Suppressor macrophage treated with lipopolysaccharide for 1 hour (primary cell): ENCODE measurements around the gene SCT.

ENCODE experiments used
- DNase-seq, 3 donors: peaks; one replicate each; pipeline ENCODE4 v3.0.0-alpha.2; 2020 to 2022

The SCT gene

GRCh38 chr11:608791-609251, 18.2 kb downstream of the SCT start:
- no peak for DNase-seq

DNA sequence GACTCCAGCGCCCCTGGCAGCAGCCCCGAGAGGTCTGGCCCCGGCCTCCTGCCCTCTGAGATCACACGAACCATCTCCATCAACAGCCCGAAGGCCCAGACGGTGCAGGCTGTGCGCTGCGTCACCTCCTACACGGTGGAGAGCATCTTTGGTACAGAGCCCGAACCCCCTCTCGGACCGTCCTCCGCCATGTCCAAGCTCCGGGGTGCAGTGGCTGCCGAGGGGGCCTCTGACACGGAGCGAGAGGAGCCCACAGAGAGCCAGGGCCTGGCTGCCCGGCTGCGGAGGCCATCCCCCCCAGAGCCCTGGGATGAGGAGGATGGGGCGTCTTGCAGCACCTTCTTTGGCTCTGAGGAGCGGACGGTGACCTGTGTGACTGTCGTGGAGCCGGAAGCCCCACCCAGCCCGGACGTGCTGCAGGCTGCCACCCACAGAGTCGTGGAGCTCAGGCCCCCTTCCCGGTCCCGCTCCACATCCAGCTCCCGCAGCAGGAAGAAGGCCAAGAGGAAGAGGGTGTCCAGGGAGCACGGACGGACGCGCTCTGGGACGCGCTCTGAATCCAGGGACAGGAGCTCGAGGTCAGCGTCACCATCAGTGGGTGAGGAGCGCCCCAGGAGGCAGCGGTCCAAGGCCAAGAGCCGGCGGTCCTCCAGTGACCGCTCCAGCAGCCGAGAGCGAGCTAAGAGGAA, 18.9 kb downstream of the SCT start:
- DNase-seq: no peak

GRCh38 chr11:607020-607780, 19.8 kb downstream of the SCT start:
- no peak for DNase-seq

GRCh38 chr11:606245-606644, 20.7 kb downstream of the SCT start:
- no peak for DNase-seq

GRCh38 chr11:605286-606129, 21.5 kb downstream of the SCT start:
- DNase-seq: no peak

DNA sequence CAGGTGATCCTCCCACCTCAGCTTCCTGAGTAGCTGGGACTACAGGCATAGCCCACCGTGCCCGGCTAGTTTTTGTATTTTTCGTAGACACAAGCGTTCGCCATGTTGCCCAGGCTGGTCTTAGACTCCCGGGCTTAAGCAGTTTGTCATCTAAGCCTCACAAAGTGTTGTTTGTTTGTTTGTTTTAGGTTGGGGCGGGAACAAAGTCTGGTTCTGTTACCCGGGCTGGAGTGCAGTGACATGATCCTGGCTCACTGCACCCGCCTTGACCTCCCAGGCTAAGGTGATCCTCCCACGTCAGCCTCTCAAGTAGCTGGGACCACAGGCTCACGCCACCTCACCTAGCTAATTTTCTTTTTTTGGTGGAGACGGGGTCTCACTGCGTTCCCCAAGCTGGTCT, 23.8 kb downstream of the SCT start:
- no peak for DNase-seq

DNA sequence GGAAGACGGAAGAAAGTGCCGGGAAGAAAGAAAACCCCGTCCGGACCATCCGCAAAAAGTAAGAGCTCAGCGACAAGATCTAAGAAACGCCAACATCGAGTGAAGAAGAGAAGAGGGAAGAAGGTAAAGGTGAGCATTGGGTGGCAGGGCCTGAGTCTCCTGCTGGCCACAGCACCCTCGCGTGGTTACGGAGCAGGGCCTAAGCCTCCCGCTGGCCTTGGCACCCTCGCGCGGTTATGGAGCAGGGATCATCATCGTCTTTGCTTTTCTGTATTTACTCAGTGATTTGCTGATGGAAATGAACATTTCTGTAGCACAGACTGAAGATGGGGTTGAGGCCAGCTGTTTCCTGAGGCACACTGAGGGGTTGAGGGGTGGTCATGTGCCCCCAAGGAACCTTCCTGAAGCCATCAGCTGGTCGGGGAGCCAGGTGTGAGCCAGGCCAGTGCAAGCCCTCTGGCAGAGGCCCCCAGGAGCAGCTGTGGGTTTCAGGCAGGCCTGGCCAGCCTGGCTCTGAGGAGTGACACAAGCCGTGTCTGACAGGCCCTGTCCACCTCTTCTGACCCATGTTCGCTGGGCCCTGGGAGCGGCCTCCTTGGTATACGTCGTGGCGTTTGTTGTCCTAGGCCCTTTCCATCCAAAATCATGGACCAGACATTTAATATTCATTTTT, 25.3 kb downstream of the SCT start:
- no peak for DNase-seq

GRCh38 chr11:598005-598680, 28.8 kb downstream of the SCT start:
- DNase-seq: no peak

DNA sequence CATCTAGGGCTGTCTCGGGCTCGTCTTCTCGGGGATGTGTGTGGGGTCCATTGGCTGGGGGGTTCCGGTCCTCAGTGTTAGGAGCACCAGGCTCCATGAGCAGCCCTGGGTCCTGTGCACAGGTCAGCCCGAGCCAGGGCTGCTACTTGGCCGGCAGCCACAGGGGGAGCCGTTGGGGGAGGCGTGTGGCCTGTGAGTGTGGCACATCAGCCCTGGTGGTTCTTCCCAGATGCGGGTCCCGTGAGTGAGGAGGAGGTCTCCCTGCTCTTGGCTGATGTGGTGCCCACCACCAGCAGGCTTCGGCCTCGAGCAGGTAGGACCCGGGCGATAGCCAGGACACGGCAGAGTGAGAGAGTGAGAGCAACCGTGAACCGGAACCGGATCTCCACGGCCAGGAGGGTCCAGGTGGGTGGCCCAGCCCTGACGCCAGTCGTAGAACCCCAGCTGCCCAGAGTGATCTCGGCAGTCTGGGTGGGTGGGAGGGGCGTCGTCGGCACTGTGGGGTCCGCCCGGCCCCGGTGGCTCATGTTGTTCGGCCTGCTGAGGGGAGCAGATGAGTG, 29.7 kb downstream of the SCT start:
- no peak for DNase-seq

GRCh38 chr11:596374-596773, 30.6 kb downstream of the SCT start:
- no peak for DNase-seq

DNA sequence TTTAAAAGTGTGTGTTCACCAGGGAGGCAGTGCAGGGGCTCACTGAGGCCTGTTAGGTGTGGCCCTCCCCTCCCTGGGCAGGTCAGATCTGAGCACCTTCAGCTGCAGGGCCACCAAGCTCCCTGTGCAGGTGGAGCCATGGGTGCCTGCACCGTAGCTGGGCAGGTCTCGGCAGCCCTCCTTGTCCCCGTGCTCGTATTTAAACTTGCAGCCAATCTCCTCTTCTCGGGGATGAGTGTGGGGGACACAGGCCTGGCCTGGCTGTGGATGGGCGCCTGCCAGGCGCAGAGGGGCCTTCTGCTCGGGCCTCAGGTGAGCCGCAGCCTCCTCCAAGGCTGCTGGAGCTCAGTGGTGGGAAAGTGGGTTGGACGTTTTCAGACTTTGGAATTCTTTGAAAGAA, 31.6 kb downstream of the SCT start:
- DNase-seq: no peak

GRCh38 chr11:593347-593746, 33.6 kb downstream of the SCT start:
- DNase-seq: no peak

GRCh38 chr11:592918-593317, 34.1 kb downstream of the SCT start:
- DNase-seq: no peak

DNA sequence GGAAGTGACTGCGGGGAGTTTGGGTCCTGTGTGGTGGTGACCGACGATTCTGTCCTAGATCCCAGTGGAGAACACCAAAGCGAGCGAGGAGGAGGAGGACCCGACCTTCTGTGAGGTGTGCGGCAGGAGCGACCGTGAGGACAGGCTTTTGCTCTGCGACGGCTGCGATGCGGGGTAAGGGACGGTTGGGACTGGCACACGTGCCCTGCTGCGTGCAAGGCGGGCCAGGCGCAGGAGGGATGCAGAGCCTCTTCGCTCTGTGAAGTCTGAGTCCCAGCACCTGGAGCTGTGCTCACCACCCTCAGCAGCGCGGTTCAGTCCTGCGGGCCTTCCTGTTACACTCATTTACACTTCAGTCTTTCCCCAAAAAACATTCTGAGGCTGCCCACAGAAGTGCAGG, 34.5 kb downstream of the SCT start:
- DNase-seq: no peak

GRCh38 chr11:590997-591396, 36.0 kb downstream of the SCT start:
- no peak for DNase-seq

- DNase-seq: no peak
These were observed 37.2 kb downstream of the SCT start for GRCh38 chr11:589798-590197.

DNA sequence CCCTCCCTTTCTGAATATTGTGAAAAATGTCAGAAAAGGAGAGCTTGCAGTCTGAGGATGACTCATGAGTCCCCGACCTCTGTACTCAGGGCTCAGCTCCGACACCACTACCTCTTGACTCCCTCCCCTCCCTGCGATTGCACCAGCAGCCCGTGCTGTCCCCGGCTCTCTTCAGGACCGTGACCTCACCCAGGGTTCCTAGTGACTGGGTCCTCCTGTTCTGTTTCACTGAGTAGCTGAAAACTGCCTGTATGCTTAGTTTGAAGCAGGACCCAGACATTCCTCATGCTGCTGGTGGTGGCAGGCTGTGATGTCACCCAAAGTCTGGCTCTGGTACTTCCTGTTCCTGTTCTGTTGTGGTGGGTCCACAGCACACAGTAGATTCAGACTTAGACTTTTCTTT, 39.0 kb downstream of the SCT start:
- peak; percentile 88 to 90 (median 89) for DNase-seq

DNA sequence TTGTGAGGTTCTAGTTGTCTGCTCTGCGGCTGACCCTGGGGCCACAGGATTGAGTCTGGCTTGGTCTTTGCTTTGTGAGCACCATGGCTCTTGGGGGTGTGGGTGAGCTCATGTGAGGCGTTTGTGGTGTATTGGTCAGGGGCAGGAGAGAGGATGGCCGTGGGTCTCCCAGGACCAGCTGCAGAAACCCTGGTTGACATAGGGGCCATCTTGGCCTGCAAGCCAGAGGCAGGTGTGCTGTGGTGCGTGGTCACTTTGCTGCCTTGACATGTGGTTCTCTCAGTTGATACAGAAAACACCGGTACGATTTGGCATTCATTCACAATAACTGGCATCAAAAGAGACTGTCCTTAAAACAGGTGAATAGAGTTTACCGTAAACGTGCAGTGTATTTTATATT, 39.4 kb downstream of the SCT start:
- no peak for DNase-seq

- no peak for DNase-seq
These were observed 40.3 kb downstream of the SCT start for GRCh38 chr11:586376-587316.

DNA sequence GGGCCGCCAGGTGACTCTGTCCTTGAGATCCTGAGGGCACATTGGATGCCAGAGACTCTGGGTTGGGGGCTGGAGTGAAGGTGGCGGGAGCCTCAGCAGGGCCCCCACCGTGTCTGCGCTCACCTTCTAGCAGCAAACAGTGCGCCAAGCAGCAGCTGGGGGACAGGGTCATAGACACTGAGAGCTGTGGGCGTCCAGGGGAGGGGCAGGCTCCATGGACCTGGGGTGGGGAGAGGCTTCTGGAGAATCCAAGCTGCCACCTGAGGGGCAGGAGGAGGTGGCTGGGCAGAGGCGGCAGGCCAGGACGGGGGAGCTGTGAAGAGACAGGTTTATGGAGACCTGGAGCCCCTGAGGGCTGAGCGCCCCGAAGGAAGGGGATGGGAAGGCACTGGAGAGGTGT, 42.7 kb downstream of the SCT start:
- no peak for DNase-seq

DNA sequence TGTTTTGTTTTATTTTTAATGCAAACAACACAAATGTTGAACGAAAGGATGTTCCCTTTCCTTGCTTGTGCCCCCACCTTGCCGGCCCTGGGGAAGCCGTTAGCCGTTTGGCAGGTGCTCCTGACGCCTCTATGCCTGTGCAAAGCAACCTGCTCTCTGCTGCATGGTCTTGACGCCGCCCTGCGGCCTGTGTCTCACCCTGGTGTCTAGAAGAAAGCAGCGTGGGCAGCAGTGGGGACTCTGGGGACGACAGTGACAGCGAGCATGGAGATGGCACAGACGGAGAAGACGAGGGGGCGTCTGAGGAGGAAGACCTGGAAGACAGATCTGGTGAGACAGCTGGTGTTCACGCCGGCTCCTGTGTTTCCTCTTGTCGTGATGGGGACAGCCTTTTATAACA, 45.2 kb downstream of the SCT start:
- DNase-seq: no peak
